GM19043 (cell line): ENCODE results near the gene RHOC.
A peak's percentile ranks its signal among the peaks of the same experiment; 100 is the strongest.
"Not testable (repeated sequence)": the region's sequence is repeated elsewhere in the genome, so short reads cannot be mapped to it uniquely, and the experiment has no call there.

Experiments
- ATAC-seq: cut with Tn5 transposase; IDR thresholded peaks from one replicate; pipeline ENCODE4 v1.9.1; 2021; ENCODE audit warnings: low read depth; ENCODE audit not compliant: unreplicated experiment

RHOC gene

DNA sequence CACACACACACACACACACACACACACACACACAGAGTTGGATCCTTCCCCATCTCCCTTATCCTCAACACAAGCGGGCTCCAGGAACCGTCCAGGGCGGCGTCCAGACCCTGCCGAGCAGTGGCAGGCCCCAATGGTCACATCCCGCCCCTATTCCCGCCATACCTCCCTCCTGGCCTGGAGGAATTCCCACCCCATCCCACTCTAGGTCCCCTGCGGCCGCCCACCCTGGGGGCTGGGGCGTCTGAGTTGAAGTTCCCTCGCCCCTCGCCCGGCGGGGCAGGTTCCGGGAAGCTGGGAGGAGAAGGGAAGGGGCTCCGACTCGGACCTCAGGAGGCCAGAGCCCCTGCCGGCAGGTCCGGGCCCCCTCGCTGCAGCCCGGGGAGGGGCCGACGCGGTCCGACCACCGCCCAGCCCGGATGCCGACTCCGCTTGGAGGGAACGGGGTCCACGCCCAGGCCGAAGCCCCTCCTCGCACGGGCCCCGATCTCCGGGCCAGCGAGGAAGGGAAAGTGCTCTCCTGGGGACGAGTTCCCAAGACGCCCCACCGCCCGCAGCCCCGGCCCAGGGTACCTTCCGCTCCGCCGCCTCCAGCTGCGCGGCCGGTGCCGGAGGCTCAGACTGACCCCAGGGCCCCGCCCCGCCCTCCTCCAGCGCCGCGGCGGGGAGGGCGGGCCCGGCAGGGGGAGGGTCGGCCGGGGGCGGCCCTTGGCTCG, at the start of gene RHOC:
RHOC (minus strand) TSS at position 623 of the 716 bp plus-strand sequence. CDS start 3,328 bp downstream, outside the sequence.
- peak; percentile 41 for ATAC-seq

GRCh38 chr1:112754116-112754628, 47.2 kb upstream of the RHOC start:
- ATAC-seq: no peak

GRCh38 chr1:112748396-112748795, 41.5 kb upstream of the RHOC start:
- ATAC-seq: no peak

- ATAC-seq: no peak
Measured at GRCh38 chr1:112744009-112744578, 37.2 kb upstream of the RHOC start.

DNA sequence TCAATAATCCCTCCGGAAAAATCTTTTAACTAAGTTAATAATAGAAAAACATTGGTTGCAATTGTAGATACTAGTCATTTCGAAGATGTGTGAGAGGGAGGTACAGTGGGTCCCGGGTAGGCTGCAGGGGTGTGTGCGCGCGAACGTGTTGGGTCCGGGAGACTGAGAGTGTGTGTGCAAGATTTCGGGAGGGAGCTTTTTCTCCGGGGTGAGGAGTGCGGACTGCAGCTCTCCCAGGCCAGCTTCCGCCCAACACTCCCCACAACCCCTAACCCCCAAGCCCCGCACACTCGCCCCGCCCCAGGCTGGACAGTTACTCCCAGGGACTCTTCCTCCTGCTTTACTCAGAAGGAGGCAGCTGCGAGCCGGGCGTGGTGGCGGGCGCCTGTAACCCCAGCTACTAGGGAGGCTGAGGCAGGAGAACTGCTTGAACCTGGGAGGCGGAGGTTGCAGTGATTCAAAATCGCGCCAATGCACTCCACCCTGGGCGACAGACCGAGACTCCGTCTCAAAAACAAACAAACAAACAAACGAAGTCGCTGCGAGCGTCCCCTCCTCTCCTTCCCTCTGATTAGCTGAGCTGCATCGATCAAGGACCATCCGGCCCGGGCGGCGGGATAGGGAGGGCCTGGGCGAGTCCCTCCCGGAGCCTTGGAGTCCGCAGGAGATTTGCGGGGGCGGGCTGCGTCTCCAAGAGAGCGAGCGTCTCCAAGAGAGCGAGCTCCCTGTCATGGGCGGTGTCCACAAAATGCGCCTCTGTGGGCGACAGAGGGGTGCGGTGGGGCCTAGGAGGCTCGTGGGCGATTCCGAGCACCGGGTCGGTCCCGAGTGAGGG, 36.5 kb upstream of the RHOC start:
- no peak for ATAC-seq

DNA sequence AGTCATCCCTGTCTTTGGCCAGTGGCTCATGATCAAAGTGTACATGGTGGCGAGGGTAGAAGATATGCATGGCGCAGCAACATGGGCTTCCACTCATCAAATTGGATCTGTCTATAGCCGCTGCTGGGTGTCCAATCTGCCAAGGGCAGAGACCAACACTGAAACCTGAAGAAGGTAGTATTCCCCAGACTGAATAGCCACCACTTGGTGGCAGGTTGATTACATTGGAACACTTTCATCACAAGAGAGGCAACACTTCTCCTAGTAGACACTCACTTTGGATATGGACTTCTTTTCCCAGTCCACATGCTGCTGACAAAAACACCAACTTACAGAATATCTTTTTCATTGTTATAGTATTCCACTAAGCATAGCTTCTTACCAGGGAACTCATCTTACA, 30.6 kb upstream of the RHOC start:
- no peak for ATAC-seq

GRCh38 chr1:112735752-112736151, 28.8 kb upstream of the RHOC start:
- no peak for ATAC-seq

- no peak for ATAC-seq
Measured at GRCh38 chr1:112731451-112731850, 24.5 kb upstream of the RHOC start.

DNA sequence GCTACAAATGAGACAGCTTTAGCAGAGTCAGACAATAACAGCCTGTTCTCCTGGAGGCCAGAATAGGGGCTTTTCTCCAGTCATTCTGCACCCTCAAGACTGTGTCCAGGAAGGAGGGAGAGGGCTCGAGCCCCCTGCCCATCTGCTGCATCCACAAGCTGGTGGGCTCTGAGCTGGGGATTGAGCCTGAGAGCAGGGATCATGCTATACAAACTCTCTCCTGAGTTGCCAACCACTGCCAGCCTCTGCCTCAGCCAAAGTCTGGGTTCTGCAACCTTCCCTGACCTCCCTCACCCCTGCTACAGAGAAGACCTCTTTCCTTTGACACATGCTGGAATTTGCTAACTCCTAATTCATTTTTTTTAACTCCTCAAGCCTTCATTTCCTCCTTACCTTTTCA, 23.0 kb upstream of the RHOC start:
- no peak for ATAC-seq

GRCh38 chr1:112729011-112729410, 22.1 kb upstream of the RHOC start:
- ATAC-seq: not testable (repeated sequence)

DNA sequence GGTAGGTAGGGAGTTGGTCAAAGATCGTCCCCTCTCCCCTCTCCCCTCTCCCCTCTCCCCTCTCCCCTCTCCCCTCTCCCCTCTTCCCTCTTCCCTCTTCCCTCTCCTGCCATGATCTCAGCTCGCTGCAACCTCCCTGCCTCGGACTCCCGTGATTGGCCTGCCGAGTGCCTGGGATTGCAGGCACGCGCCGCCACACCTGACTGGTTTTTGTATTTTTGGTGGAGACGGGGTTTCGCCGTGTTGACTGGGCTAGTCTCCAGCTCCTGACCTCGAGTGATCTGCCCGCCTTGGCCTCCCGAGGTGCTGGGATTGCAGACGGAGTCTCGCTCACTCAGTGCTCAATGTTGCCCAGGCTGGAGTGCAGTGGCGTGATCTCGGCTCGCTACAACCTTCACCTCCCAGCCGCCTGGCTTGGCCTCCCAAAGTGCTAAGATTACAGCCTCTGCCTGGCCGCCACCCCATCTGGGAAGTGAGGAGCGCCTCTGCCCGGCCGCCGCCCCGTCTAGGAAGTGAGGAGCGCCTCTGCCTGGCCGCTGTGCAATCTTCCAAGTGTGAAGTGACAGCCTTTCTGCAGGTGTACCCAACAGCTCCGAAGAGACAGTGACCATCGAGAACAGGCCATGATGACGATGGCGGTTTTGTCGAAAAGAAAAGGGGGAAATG, 21.5 kb upstream of the RHOC start:
- ATAC-seq: not testable (repeated sequence)

GRCh38 chr1:112727716-112728115, 20.8 kb upstream of the RHOC start:
- no peak for ATAC-seq

GRCh38 chr1:112724240-112724639, 17.3 kb upstream of the RHOC start:
- not testable (repeated sequence) for ATAC-seq

DNA sequence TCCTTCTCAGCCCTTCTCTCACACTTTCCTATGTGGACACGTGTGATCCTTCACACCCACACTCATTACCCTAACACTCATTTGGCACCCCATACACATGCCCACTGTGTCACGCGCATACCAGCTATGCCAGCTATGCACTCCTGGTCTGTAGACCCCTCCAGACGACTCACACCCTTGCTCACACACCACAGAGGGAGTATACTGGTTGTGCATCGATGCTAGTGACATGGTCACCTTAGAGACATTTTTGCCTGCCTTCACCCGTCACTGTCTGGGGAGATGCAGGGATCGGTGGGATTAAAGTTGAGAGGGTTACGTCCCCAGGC, 16.5 kb upstream of the RHOC start:
- no peak for ATAC-seq

GRCh38 chr1:112722601-112723510, 15.9 kb upstream of the RHOC start:
- no peak for ATAC-seq

GRCh38 chr1:112721966-112722524, 15.1 kb upstream of the RHOC start:
- ATAC-seq: no peak

DNA sequence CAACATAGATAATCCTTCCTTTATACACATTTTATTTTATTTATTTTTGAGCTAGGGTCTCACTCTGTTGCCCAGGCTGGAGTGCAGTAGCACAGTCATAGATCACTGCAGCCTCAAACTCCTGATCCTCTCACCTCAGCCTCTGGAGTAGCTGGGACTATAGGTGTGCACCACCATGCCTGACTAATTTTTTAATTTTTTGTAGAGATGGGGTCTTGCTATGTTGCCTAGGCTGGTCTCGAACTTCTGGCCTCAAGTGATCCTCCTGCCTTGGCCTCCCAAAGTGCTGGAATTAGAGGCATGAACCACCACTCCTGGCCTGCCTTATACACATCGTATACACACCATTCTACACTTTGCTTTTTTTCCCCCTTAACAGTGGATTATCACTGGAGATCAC, 14.4 kb upstream of the RHOC start:
- not testable (repeated sequence) for ATAC-seq

DNA sequence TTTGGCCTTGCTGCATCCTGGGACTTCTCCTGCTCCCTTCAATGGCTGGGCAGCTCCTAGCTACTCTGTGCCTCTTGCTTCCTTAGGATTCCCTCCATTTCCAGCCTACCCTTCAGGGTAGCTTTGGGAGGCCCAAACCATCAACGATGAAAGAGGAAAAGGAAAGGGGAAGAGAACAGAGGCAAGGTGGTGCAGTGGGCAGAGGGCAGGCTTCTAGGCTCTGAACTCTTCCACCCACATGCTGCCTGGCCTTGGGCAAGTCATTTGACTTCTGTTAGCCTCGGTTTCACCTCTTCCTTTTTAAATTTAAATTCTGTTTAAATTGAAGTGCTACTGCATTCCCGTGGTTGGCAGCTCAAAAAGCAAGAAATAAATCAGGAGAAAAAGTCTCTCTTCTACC, 13.9 kb upstream of the RHOC start:
- no peak for ATAC-seq

DNA sequence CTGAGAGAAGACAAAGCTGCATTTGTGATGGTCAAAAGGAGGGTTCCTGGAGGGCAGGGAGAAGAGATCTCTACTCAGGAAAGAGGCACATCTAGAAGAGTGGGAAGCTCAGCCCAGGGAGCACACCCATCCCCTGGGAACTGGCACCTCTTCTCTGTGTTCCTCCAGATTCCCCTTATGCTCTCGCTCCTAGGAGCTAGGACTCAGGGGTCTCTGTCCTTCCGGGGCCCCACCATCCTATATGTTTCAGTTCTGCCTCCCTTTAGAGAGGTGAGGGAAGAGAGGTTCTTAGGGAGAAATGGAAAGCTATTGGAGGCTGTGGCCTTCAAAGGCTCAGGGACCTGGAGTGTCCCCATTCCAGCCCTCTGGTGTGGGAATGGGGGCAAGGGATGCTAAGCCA, 12.8 kb upstream of the RHOC start:
- ATAC-seq: no peak
